ENCODE results near the gene HMGXB3.

HMGXB3 gene

GRCh38 chr5:150075233-150075632 is 74.7 kb downstream of the HMGXB3 start:
- no peak overlapping the region for H3K4me3 ChIP-seq (ENCODE audit: low read length)
- DNase-seq (ENCODE audit: low read depth), result no peak
- TF ChIP-seq, protein P1, sequence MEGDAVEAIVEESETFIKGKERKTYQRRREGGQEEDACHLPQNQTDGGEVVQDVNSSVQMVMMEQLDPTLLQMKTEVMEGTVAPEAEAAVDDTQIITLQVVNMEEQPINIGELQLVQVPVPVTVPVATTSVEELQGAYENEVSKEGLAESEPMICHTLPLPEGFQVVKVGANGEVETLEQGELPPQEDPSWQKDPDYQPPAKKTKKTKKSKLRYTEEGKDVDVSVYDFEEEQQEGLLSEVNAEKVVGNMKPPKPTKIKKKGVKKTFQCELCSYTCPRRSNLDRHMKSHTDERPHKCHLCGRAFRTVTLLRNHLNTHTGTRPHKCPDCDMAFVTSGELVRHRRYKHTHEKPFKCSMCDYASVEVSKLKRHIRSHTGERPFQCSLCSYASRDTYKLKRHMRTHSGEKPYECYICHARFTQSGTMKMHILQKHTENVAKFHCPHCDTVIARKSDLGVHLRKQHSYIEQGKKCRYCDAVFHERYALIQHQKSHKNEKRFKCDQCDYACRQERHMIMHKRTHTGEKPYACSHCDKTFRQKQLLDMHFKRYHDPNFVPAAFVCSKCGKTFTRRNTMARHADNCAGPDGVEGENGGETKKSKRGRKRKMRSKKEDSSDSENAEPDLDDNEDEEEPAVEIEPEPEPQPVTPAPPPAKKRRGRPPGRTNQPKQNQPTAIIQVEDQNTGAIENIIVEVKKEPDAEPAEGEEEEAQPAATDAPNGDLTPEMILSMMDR (conservative IDR thresholded peaks at IDR 0.05; ENCODE audit: low read depth, low read length), result no peak

GRCh38 chr5:150075806-150076205 is 75.3 kb downstream of the HMGXB3 start:
- no peak for DNase-seq (ENCODE audit: low read depth)
- no peak overlapping the region for H3K4me3 ChIP-seq (ENCODE audit: low read length)
- TF ChIP-seq, protein P1 (conservative IDR thresholded peaks at IDR 0.05; ENCODE audit: low read depth, low read length), result peak; percentile 13

- TF ChIP-seq, protein P1 (conservative IDR thresholded peaks at IDR 0.05; ENCODE audit: low read depth, low read length), result no peak
- no peak for DNase-seq (ENCODE audit: low read depth)
- H3K4me3 ChIP-seq (ENCODE audit: low read length), result no peak overlapping the region
Observed at GRCh38 chr5:150077060-150077459, 76.5 kb downstream of the HMGXB3 start.

DNA sequence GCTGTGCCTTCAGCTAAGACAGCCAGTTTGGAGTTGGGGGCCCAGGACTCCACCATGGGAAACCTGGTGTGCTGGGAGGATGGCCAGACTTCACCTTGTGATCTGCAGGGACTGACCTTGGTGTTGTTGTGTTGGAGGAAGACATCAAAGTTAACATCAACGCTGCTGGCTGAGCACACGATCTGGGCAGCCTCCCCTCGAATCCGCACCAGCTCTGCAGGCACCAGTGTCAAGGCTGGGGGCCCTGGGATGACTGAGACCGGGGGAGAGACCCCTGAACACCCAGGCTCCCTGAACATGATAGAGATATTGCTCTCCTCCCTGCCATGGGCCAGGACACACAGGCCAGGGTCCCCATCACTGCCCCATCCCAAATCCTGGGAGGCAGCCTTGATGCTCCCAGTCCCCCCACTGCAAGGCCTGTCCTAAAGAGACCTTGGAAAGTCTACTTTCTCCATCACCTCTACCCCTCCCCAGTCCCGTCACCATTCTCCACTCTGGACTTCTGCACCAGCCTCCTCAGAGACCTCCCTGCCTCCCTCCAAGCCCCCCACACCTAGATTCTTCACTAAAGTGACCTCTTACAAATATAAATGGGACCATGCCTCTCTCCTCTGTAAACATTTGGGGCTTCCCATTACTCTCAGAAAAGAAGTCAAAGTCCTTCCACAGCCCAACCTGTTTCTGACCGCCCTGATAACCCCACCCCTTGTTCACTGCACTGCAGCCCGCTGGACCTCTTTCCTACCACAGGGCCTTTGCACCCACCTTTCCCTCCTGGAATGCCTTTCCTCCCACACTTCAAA is 77.7 kb downstream of the HMGXB3 start:
- DNase-seq (ENCODE audit: low read depth), result no peak
- TF ChIP-seq, protein P1 (conservative IDR thresholded peaks at IDR 0.05; ENCODE audit: low read depth, low read length), result no peak
- H3K4me3 ChIP-seq (ENCODE audit: low read length), result no peak overlapping the region

DNA sequence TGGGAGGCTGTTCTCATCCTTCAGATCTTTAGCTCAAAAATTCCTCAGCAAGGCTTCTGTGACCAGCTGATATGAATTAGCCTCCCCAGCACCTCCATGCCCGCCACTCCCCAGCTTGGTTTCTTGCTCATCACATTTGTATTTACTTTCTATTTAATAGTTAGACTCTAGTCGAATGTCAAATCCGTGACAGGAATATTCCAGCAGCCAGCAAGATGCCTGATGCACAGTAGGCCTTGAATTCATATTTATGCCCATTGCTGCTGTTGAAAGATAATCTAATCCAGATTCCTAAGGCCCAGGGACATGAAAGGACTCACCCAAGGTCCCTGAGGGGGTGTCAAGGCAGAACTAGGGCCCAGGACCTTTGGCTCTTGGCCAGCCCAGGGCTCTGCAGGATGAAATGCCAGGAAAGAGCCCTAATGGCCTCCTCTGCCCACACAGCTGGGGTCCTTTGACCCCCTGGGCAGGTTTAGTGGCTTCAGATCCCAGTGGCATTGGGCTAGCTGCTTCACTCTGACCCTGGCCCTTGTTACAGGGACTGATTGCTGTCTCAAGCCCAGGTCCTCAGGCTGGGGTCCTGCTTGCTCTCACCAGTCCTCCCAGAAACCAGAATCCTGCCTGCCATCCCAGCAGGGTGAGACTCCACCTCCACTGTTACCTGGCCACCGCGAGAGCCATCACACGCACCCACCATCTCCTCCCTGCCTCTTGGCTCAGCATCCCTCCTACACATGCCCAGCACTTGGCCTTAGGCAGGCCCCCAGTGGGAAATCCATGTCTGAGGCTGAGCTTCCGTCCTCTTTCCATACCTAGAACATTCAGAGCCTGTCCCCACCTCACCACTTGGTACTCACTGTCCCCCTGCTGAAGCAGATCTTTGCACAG is 78.5 kb downstream of the HMGXB3 start:
- DNase-seq (ENCODE audit: low read depth), result no peak
- H3K4me3 ChIP-seq (ENCODE audit: low read length), result no peak overlapping the region
- TF ChIP-seq, protein P1 (conservative IDR thresholded peaks at IDR 0.05; ENCODE audit: low read depth, low read length), result no peak

DNA sequence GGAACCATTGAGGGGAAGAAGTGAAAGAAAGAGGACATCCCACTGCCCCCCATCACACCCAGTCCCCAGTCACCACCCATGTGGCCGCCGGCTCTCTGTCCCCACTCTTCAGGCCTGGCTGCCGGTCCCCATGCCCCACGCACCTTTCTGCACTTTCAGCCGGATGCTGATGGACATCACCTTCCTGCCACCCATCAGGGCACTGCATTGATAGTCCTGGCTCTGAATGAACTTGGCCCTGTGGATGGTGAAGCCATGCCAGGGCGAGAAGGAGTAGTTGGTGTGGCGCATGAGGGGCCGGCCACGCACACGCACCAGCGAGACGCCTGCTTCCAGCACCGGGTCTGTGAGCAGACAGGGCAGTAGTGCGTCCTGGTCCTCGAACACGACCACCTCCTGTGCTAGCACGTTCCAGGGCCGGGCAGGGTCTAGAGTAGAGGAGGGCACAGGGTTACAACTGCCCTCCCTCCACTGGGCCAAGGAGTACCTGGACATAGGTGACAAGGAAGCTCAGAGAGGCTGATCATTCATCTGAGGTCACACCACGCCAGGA is 79.4 kb downstream of the HMGXB3 start:
- TF ChIP-seq, protein P1 (conservative IDR thresholded peaks at IDR 0.05; ENCODE audit: low read depth, low read length), result no peak
- H3K4me3 ChIP-seq (ENCODE audit: low read length), result no peak overlapping the region
- DNase-seq (ENCODE audit: low read depth), result no peak
